HFFc6 (cell line): Measurements from ENCODE around the gene PRKG1. TPM values are rescaled to one million over a fixed set of nuclear protein-coding genes. Genes with fewer than 3 reads are reported as not detected.

ENCODE experiments used
- DNase-seq: peaks from one replicate; pipeline ENCODE4 v3.0.0-alpha.2; 2018
- H3K27ac Mint-ChIP-seq: 2 replicates; pipeline ENCODE4 v1.8.0; 2020; ENCODE audit warnings: mild to moderate bottlenecking, mixed read lengths
- H3K27me3 Mint-ChIP-seq: 2 replicates; pipeline ENCODE4 v1.8.0; 2021; ENCODE audit warnings: mild to moderate bottlenecking, moderate library complexity, mixed read lengths; ENCODE audit not compliant: insufficient read depth
- H3K36me3 Mint-ChIP-seq: 2 replicates; pipeline ENCODE4 v1.8.0; 2021; ENCODE audit warnings: low read depth, mixed read lengths
- H3K4me1 Mint-ChIP-seq: 2 replicates; pipeline ENCODE4 v1.8.0; 2020; ENCODE audit warnings: low read depth, mixed read lengths
- H3K4me3 Mint-ChIP-seq: 2 replicates; pipeline ENCODE4 v1.8.0; 2020; ENCODE audit warnings: mild to moderate bottlenecking, moderate library complexity, mixed read lengths
- H3K9me3 Mint-ChIP-seq: 2 replicates; pipeline ENCODE4 v1.8.0; 2020; ENCODE audit warnings: mild to moderate bottlenecking, mixed read lengths
- CTCF ChIP-seq: fragments of 200-600 bp; sonication (generic); IDR thresholded peaks from 2 replicates; pipeline ENCODE4 v1.5.0; 2021; ENCODE audit warnings: antibody characterized with exemption, mild to moderate bottlenecking
- total RNA-seq, 6 experiments: library from RNA; stranded (reverse); fragmentation: NEBNext Ultra II Directional; extraction: Animal tissue kit (Norgen Biotek cat#: 25700); gene quantifications; 2 replicates in 1 of 6; 3 replicates in 5 of 6; pipeline ENCODE4 v1.2.3, GENCODE V29; 2021

The PRKG1 gene
- total RNA-seq, 6 experiments from 2014 or later, result 9.3 to 10.1 (median 9.8) TPM

GRCh38 chr10:51658000-51658399 is 583.7 kb downstream of the PRKG1 start:
- Mint-ChIP-seq H3K27me3 (peaks cover 2% of the 10 kb centered on the region; the same call in 1 of the 2 replicates), H3K36me3 (no peaks in the 10 kb centered on the region), H3K4me3 (no peak overlapping the region), H3K9me3 (no peaks in the 10 kb centered on the region), H3K27ac (no peak overlapping the region), H3K4me1 (peaks cover 4% of the 10 kb centered on the region; the same call in 1 of the 2 replicates)
- no peak for TF ChIP-seq CTCF
- no peak for DNase-seq

GRCh38 chr10:51659344-51659743 is 585.1 kb downstream of the PRKG1 start:
- Mint-ChIP-seq H3K4me1 (peaks cover 4% of the 10 kb centered on the region; the same call in 1 of the 2 replicates), H3K27me3 (peaks cover 2% of the 10 kb centered on the region; the same call in 1 of the 2 replicates), H3K4me3 (no peak overlapping the region), H3K9me3 (no peaks in the 10 kb centered on the region), H3K36me3 (no peaks in the 10 kb centered on the region), H3K27ac (no peak overlapping the region)
- no peak for DNase-seq
- TF ChIP-seq CTCF, result no peak

GRCh38 chr10:51663086-51663485 is 588.8 kb downstream of the PRKG1 start:
- Mint-ChIP-seq H3K36me3 (no peaks in the 10 kb centered on the region), H3K4me3 (no peak overlapping the region), H3K27ac (no peak overlapping the region), H3K9me3 (no peaks in the 10 kb centered on the region), H3K4me1 (peaks cover 8% of the 10 kb centered on the region), H3K27me3 (peaks cover 2% of the 10 kb centered on the region)
- no peak for DNase-seq
- TF ChIP-seq CTCF, result no peak

- DNase-seq, result no peak
These were observed 592.2 kb downstream of the PRKG1 start for GRCh38 chr10:51666456-51666855.

GRCh38 chr10:51667678-51668335 is 593.5 kb downstream of the PRKG1 start:
- H3K4me1 Mint-ChIP-seq, result peaks cover 11% of the 10 kb centered on the region
- H3K36me3 Mint-ChIP-seq, result peaks cover 5% of the 10 kb centered on the region; the same call in 1 of the 2 replicates
- no peak overlapping the region for H3K4me3 Mint-ChIP-seq
- H3K27ac Mint-ChIP-seq, result no peak overlapping the region
- no peak for TF ChIP-seq CTCF
- peaks cover 16% of the 10 kb centered on the region for H3K9me3 Mint-ChIP-seq
- no peak for DNase-seq
- H3K27me3 Mint-ChIP-seq, result no peaks in the 10 kb centered on the region; the same call in 1 of the 2 replicates

More at GRCh38 chr10:51666456-51666855, 592.2 kb downstream of the PRKG1 start:
- Mint-ChIP-seq H3K9me3 (peaks cover 4% of the 10 kb centered on the region), H3K4me3 (no peak overlapping the region), H3K27ac (no peak overlapping the region), H3K36me3 (no peaks in the 10 kb centered on the region), H3K4me1 (peaks cover 11% of the 10 kb centered on the region), H3K27me3 (peaks cover 2% of the 10 kb centered on the region)
- no peak for TF ChIP-seq CTCF
